GM21390 (cell line): ENCODE measurements around the gene MADCAM1.

Source experiments
- ATAC-seq: cut with Tn5 transposase; IDR thresholded peaks from one replicate; pipeline ENCODE4 v1.9.1; 2021; ENCODE audit not compliant: unreplicated experiment

Gene MADCAM1

DNA sequence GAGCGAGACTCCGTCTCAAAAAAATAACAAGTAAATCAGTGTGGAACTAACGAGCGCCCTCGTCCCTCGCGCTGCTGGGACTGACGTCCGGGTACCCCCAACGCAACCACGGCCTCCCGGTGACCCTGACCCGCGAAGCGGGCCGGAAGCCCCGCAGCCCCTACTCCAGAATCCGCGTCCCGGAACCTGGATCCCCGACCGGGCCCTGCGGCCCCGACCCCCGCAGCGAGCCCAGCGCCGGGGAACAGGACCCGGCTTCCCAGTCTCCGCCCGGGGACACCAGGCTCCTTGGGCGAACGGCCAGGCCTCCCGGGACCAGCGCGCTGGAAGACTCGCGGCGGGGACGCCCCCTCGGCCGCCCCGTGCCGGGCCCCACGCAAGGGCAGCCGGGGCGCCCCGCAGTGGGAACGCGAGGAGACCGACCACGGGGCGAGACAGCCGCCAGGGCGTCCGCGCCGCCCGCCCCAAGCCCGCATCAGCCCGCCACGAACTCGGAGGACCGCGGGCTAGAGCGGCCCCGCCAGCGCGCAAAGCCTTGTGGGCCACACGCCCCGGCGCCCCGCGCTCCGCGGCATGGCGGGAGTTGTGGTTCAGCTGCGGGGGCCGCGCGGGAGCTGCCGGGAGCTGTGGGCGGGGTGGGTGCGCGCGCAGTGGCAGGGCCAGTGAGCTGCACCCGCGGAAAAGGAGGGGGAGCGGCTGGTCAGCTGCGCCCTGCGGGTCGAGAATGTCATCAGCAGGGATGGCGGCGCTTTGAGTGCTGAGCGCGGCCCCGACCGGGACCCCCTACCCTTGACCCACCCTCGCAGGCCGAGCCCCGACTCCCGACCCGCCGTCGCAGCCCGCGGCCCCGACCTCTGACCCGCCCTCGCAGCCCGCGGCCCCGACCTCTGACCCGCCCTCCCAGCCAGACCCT is 7.5 kb upstream of the MADCAM1 start:
- ATAC-seq = peak; percentile 81

GRCh38 chr19:489418-490196 is 6.7 kb upstream of the MADCAM1 start:
- no peak for ATAC-seq

- no peak for ATAC-seq
These were observed 5.0 kb upstream of the MADCAM1 start for GRCh38 chr19:491146-491741.

- ATAC-seq = no peak
These were observed 4.2 kb upstream of the MADCAM1 start for GRCh38 chr19:492091-492531.

GRCh38 chr19:493391-494170 is 2.7 kb upstream of the MADCAM1 start:
- no peak for ATAC-seq

DNA sequence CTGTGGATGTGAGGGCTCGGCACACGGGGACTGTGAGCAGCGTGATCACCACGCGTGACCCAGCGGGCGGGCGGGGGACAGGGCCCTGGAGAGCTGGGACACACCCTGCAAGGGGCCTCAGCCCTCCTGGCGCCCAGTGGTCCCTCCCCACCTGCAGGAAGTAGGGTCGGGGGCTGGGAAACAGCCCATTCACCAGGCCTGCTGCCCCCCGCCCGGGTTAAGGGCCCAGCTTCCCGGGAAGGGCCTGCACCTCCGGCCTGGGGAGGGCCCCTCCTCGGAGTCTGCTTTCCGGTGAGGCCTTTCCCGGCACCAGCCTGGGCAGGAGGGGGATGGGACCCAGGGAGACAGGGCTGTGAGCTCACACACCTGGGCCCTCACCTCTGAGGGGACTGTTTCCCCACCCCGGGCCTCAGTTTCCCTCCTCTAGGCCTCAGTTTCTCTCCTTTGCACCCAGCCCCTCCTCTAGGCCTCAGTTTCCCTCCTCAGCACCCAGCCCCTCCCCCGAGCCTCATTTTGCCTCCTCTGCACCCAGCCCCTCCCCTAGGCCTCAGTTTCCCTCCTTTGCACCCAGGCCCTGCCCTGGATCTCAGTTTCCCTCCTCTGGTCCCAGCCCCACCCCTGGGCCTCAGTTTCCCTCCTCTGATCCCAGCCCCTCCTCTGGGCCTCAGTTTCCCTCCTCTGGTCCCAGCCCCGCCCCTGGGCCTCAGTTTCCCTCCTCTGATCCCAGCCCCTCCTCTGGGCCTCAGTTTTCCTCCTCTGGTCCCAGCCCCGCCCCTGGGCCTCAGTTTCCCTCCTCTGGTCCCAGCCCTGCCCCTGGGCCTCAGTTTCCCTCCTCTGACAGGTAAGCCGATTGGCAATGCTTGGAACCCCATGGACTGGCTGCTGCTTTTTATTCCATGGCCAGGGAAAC is 1.9 kb upstream of the MADCAM1 start:
- ATAC-seq = no peak

- ATAC-seq = no peak
These were observed 1.2 kb upstream of the MADCAM1 start for GRCh38 chr19:495081-495401.

GRCh38 chr19:495402-496111 is 729 bp upstream of the MADCAM1 start:
- ATAC-seq = no peak

DNA sequence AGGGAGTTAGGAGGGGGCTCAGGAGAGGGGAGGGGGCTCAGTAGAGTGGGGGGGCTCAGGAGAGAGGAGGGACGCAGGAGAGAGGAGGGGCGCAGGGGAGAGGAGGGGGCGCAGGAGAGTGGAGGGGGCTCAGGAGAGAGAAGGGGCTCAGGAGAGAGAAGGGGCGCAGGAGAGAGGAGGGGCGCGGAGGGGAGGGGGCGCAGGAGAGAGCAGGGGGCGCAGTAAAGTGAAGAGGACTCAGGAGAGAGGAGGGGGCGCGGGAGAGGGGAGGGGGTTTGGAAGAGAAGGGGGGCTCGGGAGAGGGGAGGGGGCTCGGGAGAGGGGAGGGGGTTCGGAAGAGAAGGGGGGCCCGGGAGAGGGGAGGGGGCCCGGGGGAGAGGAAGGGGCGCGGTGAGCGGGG is 700 bp downstream of the MADCAM1 start:
- no peak for ATAC-seq

DNA sequence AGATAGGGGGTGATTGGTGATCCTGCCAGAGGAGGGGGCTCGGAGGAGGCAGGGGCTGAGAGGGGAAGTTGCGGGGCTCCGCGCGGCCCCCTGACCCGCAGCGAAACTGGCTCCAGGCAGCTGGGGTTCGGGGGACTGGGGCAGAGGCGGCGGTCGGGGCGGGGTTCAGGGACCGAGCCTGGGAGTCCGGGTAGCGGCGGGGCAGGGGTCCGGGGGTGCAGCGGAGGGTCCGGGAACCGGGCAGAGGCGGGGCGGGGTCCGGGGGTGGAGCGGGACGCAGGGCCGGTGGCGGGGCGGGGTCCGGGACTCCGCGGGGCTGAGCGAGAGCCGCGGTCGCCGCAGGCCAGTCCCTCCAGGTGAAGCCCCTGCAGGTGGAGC is 1.2 kb downstream of the MADCAM1 start:
- ATAC-seq = no peak

DNA sequence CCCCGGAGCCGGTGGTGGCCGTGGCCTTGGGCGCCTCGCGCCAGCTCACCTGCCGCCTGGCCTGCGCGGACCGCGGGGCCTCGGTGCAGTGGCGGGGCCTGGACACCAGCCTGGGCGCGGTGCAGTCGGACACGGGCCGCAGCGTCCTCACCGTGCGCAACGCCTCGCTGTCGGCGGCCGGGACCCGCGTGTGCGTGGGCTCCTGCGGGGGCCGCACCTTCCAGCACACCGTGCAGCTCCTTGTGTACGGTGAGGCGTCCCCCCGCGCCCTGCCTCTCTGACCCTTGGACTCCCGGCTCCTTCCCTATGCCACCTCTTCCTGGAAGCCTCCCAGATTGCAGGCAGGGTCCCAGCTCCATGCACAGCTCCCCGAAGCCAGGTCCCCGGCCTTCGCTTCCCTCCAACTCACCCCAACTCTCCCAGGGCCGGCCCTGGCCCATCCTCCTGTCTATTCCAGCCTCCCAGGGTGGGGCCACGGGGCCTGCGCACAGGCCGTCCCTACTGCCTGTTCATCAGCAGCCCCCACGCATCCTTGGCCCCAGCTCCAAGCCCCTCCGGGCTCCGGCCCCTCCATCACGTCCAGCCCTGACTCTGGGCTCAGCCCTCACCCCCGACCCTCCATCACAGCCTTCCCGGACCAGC is 1.7 kb downstream of the MADCAM1 start:
- ATAC-seq = no peak

DNA sequence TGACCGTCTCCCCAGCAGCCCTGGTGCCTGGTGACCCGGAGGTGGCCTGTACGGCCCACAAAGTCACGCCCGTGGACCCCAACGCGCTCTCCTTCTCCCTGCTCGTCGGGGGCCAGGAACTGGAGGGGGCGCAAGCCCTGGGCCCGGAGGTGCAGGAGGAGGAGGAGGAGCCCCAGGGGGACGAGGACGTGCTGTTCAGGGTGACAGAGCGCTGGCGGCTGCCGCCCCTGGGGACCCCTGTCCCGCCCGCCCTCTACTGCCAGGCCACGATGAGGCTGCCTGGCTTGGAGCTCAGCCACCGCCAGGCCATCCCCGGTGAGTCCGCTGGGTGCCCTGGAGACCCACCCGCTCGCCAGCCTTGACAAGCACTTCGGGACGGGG is 2.2 kb downstream of the MADCAM1 start:
- no peak for ATAC-seq

DNA sequence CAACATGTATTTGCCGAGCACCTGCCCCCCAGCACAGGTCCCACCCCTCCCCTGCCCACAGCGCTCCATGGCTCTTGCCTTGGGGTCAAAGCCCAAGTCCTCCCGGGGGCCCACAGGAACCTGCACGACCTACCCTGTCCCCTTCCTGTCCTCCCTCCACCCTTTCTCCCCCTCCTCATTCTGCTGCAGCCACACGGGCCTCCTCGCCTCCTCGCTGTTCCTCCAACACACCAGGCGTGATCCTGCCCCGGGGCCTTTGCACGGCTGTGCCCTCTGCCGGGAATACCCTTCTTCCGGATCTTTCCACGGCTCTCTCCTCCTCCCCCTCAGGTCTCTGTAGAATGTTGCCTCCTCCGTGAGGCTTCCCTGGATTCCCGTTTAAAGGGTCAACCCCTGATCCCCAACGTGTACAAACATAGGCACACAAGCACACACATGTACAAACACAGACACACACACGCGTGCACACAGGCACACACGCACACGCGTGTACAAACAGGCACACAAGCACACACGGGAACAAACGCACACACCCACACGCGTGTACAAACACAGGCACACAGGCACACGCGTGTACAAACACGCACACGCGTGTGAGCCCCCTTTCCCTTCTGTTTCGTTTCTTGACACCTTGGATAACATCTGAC is 2.8 kb downstream of the MADCAM1 start:
- no peak for ATAC-seq

DNA sequence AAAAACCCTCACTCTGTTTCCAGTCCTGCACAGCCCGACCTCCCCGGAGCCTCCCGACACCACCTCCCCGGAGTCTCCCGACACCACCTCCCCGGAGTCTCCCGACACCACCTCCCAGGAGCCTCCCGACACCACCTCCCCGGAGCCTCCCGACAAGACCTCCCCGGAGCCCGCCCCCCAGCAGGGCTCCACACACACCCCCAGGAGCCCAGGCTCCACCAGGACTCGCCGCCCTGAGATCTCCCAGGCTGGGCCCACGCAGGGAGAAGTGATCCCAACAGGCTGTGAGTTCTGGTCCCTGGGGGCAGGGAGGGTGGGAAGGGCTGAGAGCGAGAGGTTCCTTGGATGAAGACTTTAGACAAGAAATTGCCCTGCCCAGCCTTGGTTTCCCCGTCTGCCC is 5.4 kb downstream of the MADCAM1 start:
- no peak for ATAC-seq

- no peak for ATAC-seq
These were observed 8.3 kb downstream of the MADCAM1 start for GRCh38 chr19:504616-505015.

DNA sequence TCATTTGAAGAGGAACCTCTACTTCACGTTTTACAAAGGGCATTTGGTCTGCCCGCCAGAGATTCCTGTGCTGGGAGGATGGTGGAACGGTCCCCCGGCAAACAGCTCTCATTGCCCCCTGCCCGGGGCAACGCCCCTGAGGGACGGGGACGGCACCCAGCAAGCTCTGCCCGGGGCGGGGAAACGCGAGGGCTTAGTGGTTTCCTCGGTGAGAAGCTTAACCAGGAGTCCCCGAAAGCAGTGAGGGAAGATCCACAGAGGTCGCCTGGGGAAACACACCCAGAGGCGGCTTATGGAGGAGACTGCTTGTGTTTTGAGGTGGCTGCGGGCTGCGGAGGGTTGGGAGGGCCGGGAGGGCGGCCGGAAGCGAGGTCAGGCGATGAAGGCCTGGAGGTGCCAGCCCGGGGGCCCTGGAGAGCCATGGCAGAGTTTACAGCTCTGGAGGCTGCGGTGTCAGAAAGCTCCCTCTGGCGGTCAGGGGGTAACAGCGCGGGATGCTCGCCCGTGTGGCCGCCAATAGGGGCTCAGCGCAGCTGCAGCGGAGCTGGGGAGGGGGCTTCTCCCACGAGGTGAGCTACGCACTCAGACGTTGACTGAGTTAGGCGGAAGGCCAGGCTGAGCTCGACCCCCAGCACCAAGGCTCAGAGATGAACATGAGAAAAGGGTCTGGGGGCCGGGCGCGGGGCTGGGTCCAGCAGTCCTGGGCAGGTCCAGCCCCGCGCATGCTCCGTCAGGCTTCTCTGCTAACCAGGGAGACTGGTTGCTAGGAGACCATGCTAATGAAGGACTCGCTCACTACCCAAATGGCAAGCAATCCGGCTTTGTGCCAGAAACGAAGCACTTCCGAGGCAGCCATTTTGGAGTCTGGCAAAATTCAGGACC is 10.4 kb downstream of the MADCAM1 start:
- ATAC-seq = peak; percentile 57
